Panc1 (cell line): Measurements from ENCODE around the gene STAT5A. TPM values are rescaled to one million over a fixed set of nuclear protein-coding genes. Genes with fewer than 3 reads are reported as not detected.
"Not testable (repeated sequence)": the region's sequence is repeated elsewhere in the genome, so short reads cannot be mapped to it uniquely, and the experiment has no call there.

ENCODE experiments used
- ATAC-seq: fragments of 200-7000 bp; cut with Tn5 transposase; 2 replicates; pipeline ENCODE4 v1.9.1; 2020; ENCODE audit warnings: mild to moderate bottlenecking, moderate library complexity
- BruUV-seq: library from RNA; stranded (reverse); fragments of 400-500 nt; replicated peaks from 2 replicates; lab custom pipeline; 2021; lab: Mats Ljungman, UMichigan
- CTCF ChIA-PET: fragments of 300-600 bp; sonication (Branson Sonifier 250); formaldehyde crosslinking; loops from one replicate; lab custom pipeline; 2022; ENCODE audit warnings: antibody characterized with exemption; lab: Charles Lee
- POLR2A ChIA-PET: fragments of 300-600 bp; sonication (Branson Sonifier 250); formaldehyde crosslinking; loops from one replicate; lab custom pipeline; 2022; ENCODE audit warnings: antibody characterized with exemption; lab: Charles Lee
- DNase-seq: peaks from one replicate; pipeline ENCODE4 v3.0.0-alpha.2; 2010; ENCODE audit warnings: low read depth, low spot score
- H3K27ac ChIP-seq: 2 replicates; pipeline ENCODE4 v1.5.1; 2011; ENCODE audit warnings: mild to moderate bottlenecking, low read length, inconsistent platforms
- H3K27me3 ChIP-seq: fragments of 200-500 bp; sonication (Bioruptor generic); 2 replicates; pipeline ENCODE4 v1.6.0; 2014; ENCODE audit warnings: low read length, inconsistent platforms; ENCODE audit not compliant: control insufficient read depth, insufficient read depth
- H3K36me3 ChIP-seq: fragments of 200-500 bp; sonication (Bioruptor generic); 2 replicates; pipeline ENCODE4 v1.5.1; 2014; ENCODE audit warnings: inconsistent platforms, mild to moderate bottlenecking, low read length, moderate library complexity; ENCODE audit not compliant: control insufficient read depth, insufficient read depth
- H3K4me1 ChIP-seq: 2 replicates; pipeline ENCODE4 v1.5.1; 2011; ENCODE audit warnings: inconsistent platforms, mild to moderate bottlenecking, low read length, moderate library complexity; ENCODE audit not compliant: control insufficient read depth, insufficient read depth
- H3K4me3 ChIP-seq, 2 experiments: 2 replicates each; pipeline ENCODE4 v1.5.1; 2011 to 2012; ENCODE audit warnings: low read depth in 2 of 2, low read length in 2 of 2, mild to moderate bottlenecking in 2 of 2, inconsistent platforms in 1 of 2, moderate library complexity in 1 of 2
- H3K9me3 ChIP-seq: fragments of 200-500 bp; sonication (Bioruptor generic); 2 replicates; pipeline ENCODE4 v1.5.1; 2014; ENCODE audit warnings: low read depth, mild to moderate bottlenecking, inconsistent platforms, low read length, moderate library complexity; ENCODE audit not compliant: control insufficient read depth, insufficient read depth
- CTCF ChIP-seq: fragments of 450-650 bp; IDR thresholded peaks from 2 replicates; pipeline ENCODE4 v1.5.1; 2017; ENCODE audit warnings: mild to moderate bottlenecking
- POLR2AphosphoS5 ChIP-seq: IDR thresholded peaks from 2 replicates; pipeline ENCODE4 v1.6.1; 2012; ENCODE audit warnings: mild to moderate bottlenecking, low read depth, low read length, moderate library complexity
- REST ChIP-seq, 2 experiments: IDR thresholded peaks; 2 replicates each; pipeline ENCODE4 v1.6.1; 2011 to 2012; ENCODE audit warnings: low read depth in 2 of 2, control low read depth in 1 of 2, low read length in 1 of 2, mild to moderate bottlenecking in 1 of 2, moderate library complexity in 1 of 2; ENCODE audit not compliant: insufficient read depth in 1 of 2
- SIN3A ChIP-seq: IDR thresholded peaks from 2 replicates; pipeline ENCODE4 v1.6.1; 2012; ENCODE audit warnings: low read depth, mild to moderate bottlenecking, low read length, moderate library complexity, borderline replicate concordance; ENCODE audit not compliant: insufficient read depth
- TCF7L2 ChIP-seq: IDR thresholded peaks from 2 replicates; pipeline ENCODE4 v1.6.1; 2011; ENCODE audit warnings: mild to moderate bottlenecking, low read depth, low read length, inconsistent platforms
- in situ Hi-C: cut with HindIII; loops from 2 replicates; pipeline ENCODE4 v1.10.0; 2016; ENCODE audit warnings: low sequenced_read_pairs, low pct_unique_long_range_greater_than_20kb
- intact Hi-C: fragments of 100-400 bp; cut with micrococcal nuclease; formaldehyde crosslinking; loops from one replicate; pipeline ENCODE4 v1.10.0; 2022; ENCODE audit not compliant: unreplicated experiment
- total RNA-seq: library from RNA; stranded (reverse); gene quantifications from one replicate; pipeline ENCODE4 v1.2.1, GENCODE V29; 2021; ENCODE audit not compliant: unreplicated experiment

STAT5A gene
- total RNA-seq, 1 experiment from 2014 or later: 26.7 TPM

GRCh38 chr17:42240201-42240600, 48.1 kb upstream of the STAT5A start:
- no peak for ATAC-seq
- ChIA-PET POLR2A (no interaction called here), CTCF (no interaction called here)
- Histone ChIP-seq H3K4me1 (peaks cover 42% of the 10 kb centered on the region), H3K4me3 (no peak overlapping the region), H3K27ac (peak overlapping the region; percentile 69), H3K9me3 (no peaks in the 10 kb centered on the region), H3K36me3 (no peaks in the 10 kb centered on the region), H3K27me3 (no peaks in the 10 kb centered on the region)
- DNase-seq: no peak
- BruUV-seq: no TSS peak
- TF ChIP-seq TCF7L2 (no peak), REST (IDR thresholded peaks at IDR 0.05; ENCODE audit: insufficient read depth in 1 of 2, low read depth in 2 of 2, low read length in 1 of 2) (no peak), CTCF (no peak), SIN3A (no peak), POLR2AphosphoS5 (no peak)
- intact Hi-C loops (no loop called here), in situ Hi-C loops (no loop called here)

DNA sequence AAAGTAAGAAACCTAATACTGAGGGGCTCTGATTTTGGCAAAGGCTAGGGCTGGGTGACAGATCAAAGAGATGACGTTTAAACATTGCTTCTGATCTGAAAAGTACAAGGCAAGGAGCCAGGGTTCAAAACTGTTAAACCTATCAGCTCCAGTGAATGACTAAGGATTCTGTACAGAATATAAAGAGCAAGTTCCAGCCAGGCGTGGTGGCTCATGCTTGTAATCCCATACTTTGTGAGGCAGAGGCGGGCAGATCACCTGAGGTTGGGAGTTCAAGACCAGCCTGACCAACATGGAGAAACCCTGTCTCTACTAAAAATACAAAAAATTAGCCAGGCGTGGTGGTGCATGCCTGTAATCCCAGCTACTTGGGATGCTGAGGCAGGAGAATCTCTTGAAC, 47.4 kb upstream of the STAT5A start:
- H3K36me3 ChIP-seq, ATAC-seq, H3K4me3 ChIP-seq, H3K27me3 ChIP-seq, BruUV-seq, DNase-seq, in situ Hi-C loops, intact Hi-C loops, POLR2A ChIA-PET, H3K9me3 ChIP-seq: not testable (repeated sequence)
- peaks cover 39% of the 10 kb centered on the region for H3K4me1 ChIP-seq
- peak overlapping the region; percentile 69 for H3K27ac ChIP-seq
- CTCF ChIA-PET: interaction anchor here (0.5 kb wide), 1 partner anchor 27 kb away, joined by 6 read pairs; no protein-coding TSS in a partner anchor

DNA sequence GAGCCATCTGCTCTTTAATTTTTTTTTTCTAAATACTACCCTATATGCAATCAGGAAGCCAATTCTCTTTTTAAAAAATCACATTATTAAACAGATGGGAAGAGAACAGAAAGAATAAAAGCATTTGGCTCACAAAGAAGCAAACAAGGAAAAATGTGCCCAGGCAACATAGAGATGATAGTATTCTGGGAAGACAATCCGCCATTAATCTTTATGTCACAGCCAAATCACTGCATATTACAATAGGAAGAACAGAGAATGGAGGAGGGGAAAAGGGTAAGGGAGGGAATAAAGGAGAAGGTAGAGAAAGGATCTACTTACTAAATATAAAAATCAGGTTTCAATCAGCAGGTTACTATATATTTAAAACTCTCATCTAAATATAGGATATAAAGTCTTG, 46.4 kb upstream of the STAT5A start:
- in situ Hi-C loops: no loop called here
- DNase-seq: no peak
- no peak for ATAC-seq
- intact Hi-C loops: no loop called here
- POLR2A ChIA-PET: no interaction called here
- no peaks in the 10 kb centered on the region for H3K9me3 ChIP-seq
- TF ChIP-seq POLR2AphosphoS5: no peak
- no peak for TF ChIP-seq SIN3A
- no peak for TF ChIP-seq CTCF
- TF ChIP-seq TCF7L2: no peak
- TF ChIP-seq REST (IDR thresholded peaks at IDR 0.05; ENCODE audit: insufficient read depth in 1 of 2, low read depth in 2 of 2, low read length in 1 of 2): no peak
- CTCF ChIA-PET: no interaction called here
- H3K4me3 ChIP-seq: no peak overlapping the region
- no peaks in the 10 kb centered on the region for H3K27me3 ChIP-seq
- peaks cover 42% of the 10 kb centered on the region for H3K4me1 ChIP-seq
- no peaks in the 10 kb centered on the region for H3K36me3 ChIP-seq
- BruUV-seq: no TSS peak
- peak overlapping the region; percentile 84 for H3K27ac ChIP-seq
